Activated CD8-positive, alpha-beta T cell treated with anti-CD3 and anti-CD28 coated beads for 36 hours (primary cell): ENCODE data around the gene CEP85L. TPM values are rescaled to one million over a fixed set of nuclear protein-coding genes. Genes with fewer than 3 reads are reported as not detected.
A peak's percentile ranks its signal among the peaks of the same experiment; 100 is the strongest.

ENCODE experiments used
- ATAC-seq: fragments of 200-7000 bp; cut with Tn5 transposase; one replicate; pipeline ENCODE4 v1.10.0; 2021; ENCODE audit warnings: mild to moderate bottlenecking, moderate library complexity
- CTCF ChIA-PET: fragments of 350-600 bp; sonication (Branson Sonifier 250); formaldehyde crosslinking; loops from one replicate; lab custom pipeline; 2021; ENCODE audit warnings: antibody characterized with exemption; lab: Charles Lee
- POLR2A ChIA-PET: fragments of 350-600 bp; sonication (Branson Sonifier 250); formaldehyde crosslinking; loops from one replicate; lab custom pipeline; 2021; ENCODE audit warnings: antibody characterized with exemption; lab: Charles Lee
- DNase-seq: peaks from one replicate; pipeline ENCODE4 v3.0.0-alpha.2; 2020
- H3K27ac Mint-ChIP-seq: one replicate; pipeline ENCODE4 v1.8.0; 2021; ENCODE audit warnings: mild to moderate bottlenecking, mixed read lengths
- H3K27me3 Mint-ChIP-seq: one replicate; pipeline ENCODE4 v1.8.0; 2021; ENCODE audit warnings: mixed read lengths
- H3K36me3 Mint-ChIP-seq: one replicate; pipeline ENCODE4 v1.8.0; 2021; ENCODE audit warnings: low read depth, mixed read lengths
- H3K4me1 Mint-ChIP-seq: one replicate; pipeline ENCODE4 v1.8.0; 2021; ENCODE audit warnings: low read depth, mixed read lengths
- H3K4me3 Mint-ChIP-seq: one replicate; pipeline ENCODE4 v1.8.0; 2021; ENCODE audit warnings: mild to moderate bottlenecking, moderate library complexity, mixed read lengths
- H3K9me3 Mint-ChIP-seq: one replicate; pipeline ENCODE4 v1.8.0; 2021; ENCODE audit warnings: mixed read lengths
- intact Hi-C: fragments of 100-400 bp; cut with micrococcal nuclease; formaldehyde crosslinking; loops from one replicate; pipeline ENCODE4 v1.10.0; 2022
- total RNA-seq, 2 experiments: library from RNA; stranded (reverse); gene quantifications; one replicate each; pipeline ENCODE4 v1.2.3, GENCODE V29; 2021
- TF ChIP-seq, protein P1 (sequence below): fragments of 200-600 bp; IDR thresholded peaks from one replicate; pipeline ENCODE4 v1.8.0; 2022; ENCODE audit warnings: antibody characterized with exemption, mild to moderate bottlenecking

The CEP85L gene
- total RNA-seq, 2 experiments from 2014 or later: 39.6 to 40.3 TPM

DNA sequence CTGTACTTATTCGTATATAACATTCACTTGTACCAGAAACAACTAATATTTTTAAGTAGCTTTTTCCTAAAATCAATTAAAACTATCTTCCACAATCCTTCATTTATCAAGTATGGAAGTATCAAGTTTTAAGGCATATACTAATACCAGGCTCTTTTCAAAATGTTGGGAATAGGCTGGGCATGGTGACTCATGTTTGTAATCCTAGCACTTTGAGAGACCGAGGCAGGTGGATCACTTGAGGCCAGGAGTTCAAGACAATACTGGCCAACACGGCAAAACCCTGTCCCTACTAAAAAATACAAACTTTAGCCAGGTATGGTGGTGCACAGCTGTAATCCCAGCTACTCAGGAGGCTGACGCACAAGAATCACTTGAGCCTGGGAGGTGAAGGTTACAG is 129.0 kb downstream of the CEP85L start:
- Mint-ChIP-seq H3K36me3 (peaks cover 46% of the 10 kb centered on the region), H3K27ac (no peak overlapping the region), H3K9me3 (peaks cover 3% of the 10 kb centered on the region), H3K27me3 (no peaks in the 10 kb centered on the region), H3K4me1 (peaks cover 32% of the 10 kb centered on the region), H3K4me3 (no peak overlapping the region)
- ChIA-PET POLR2A (interaction anchor here (0.6 kb wide), 1 partner anchor 203 kb away, joined by 3 read pairs; no protein-coding TSS in a partner anchor), CTCF (no interaction called here)
- ATAC-seq (no peak), DNase-seq (no peak)
- intact Hi-C loops: no loop called here
- TF ChIP-seq, protein P1, sequence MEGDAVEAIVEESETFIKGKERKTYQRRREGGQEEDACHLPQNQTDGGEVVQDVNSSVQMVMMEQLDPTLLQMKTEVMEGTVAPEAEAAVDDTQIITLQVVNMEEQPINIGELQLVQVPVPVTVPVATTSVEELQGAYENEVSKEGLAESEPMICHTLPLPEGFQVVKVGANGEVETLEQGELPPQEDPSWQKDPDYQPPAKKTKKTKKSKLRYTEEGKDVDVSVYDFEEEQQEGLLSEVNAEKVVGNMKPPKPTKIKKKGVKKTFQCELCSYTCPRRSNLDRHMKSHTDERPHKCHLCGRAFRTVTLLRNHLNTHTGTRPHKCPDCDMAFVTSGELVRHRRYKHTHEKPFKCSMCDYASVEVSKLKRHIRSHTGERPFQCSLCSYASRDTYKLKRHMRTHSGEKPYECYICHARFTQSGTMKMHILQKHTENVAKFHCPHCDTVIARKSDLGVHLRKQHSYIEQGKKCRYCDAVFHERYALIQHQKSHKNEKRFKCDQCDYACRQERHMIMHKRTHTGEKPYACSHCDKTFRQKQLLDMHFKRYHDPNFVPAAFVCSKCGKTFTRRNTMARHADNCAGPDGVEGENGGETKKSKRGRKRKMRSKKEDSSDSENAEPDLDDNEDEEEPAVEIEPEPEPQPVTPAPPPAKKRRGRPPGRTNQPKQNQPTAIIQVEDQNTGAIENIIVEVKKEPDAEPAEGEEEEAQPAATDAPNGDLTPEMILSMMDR: no peak

- ChIA-PET POLR2A (no interaction called here), CTCF (no interaction called here)
- peaks cover 33% of the 10 kb centered on the region for H3K4me1 Mint-ChIP-seq
- no peak for DNase-seq
- TF ChIP-seq, protein P1: no peak
- ATAC-seq: no peak
- H3K4me3 Mint-ChIP-seq: no peak overlapping the region
- H3K27ac Mint-ChIP-seq: no peak overlapping the region
- no peaks in the 10 kb centered on the region for H3K27me3 Mint-ChIP-seq
- intact Hi-C loops: no loop called here
- peaks cover 43% of the 10 kb centered on the region for H3K36me3 Mint-ChIP-seq
- peaks cover 3% of the 10 kb centered on the region for H3K9me3 Mint-ChIP-seq
Observed at GRCh38 chr6:118514689-118515088, 136.7 kb downstream of the CEP85L start.

DNA sequence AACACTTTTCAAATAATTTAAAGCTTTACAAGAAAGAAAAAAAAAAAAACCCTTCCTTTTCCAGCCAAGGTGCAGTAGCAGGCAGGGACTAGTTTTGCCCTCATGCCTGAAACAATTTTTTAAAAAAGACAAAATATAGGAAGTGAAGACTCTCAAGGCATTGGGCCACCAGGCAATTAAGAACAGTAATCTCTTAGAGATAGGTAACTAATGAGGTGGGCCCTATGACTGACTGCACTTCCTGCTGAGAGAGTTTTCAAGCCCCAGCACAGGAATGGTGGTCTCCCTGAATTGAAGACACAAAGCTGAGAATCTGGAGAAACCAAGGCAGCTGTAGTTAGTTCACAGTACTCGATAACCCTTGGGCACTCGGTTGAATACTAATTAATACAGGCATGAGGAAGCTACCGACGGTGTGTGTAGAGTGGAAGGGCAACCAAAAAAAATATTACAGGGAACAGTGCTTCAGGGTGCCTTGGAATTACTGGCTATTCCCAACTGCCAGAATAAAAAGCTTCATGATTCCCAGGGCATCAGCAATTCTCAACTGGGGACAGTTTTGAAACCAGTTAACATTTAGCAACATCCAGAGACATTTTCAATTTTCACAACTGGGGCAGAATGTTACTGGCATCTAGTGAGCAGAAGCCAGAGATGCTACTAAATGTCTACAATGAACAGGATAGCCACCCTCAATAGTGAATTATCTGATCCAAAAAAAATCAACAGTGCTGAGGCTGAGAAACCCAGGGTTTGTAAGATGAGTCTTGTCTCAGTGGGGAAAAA is 139.3 kb downstream of the CEP85L start:
- Mint-ChIP-seq H3K27me3 (no peaks in the 10 kb centered on the region), H3K4me3 (no peak overlapping the region), H3K9me3 (no peaks in the 10 kb centered on the region), H3K36me3 (peaks cover 21% of the 10 kb centered on the region), H3K27ac (peak overlapping the region; percentile 28), H3K4me1 (peaks cover 32% of the 10 kb centered on the region)
- ChIA-PET POLR2A (no interaction called here), CTCF (interaction anchor here (0.6 to 1.1 kb wide), 4 partner anchors 18 to 229 kb away, joined by 3 read pairs; no protein-coding TSS in a partner anchor)
- intact Hi-C loops: no loop called here
- ATAC-seq: no peak
- TF ChIP-seq, protein P1: no peak
- no peak for DNase-seq

- Mint-ChIP-seq H3K27ac (no peak overlapping the region), H3K36me3 (peaks cover 20% of the 10 kb centered on the region), H3K9me3 (no peaks in the 10 kb centered on the region), H3K4me1 (peaks cover 30% of the 10 kb centered on the region), H3K27me3 (no peaks in the 10 kb centered on the region), H3K4me3 (no peak overlapping the region)
- DNase-seq: peak; percentile 32
- no peak for ATAC-seq
- ChIA-PET POLR2A (no interaction called here), CTCF (no interaction called here)
- intact Hi-C loops: no loop called here
- TF ChIP-seq, protein P1: peak; percentile 49
Observed at GRCh38 chr6:118509009-118509617, 142.3 kb downstream of the CEP85L start.

GRCh38 chr6:118507636-118508035 is 143.8 kb downstream of the CEP85L start:
- ChIA-PET POLR2A (no interaction called here), CTCF (interaction anchor here (1.2 kb wide), 1 partner anchor 10 kb away, joined by 3 read pairs; no protein-coding TSS in a partner anchor)
- TF ChIP-seq, protein P1: no peak
- intact Hi-C loops: no loop called here
- Mint-ChIP-seq H3K36me3 (peaks cover 24% of the 10 kb centered on the region), H3K9me3 (no peaks in the 10 kb centered on the region), H3K27me3 (no peaks in the 10 kb centered on the region), H3K4me3 (no peak overlapping the region), H3K27ac (no peak overlapping the region), H3K4me1 (peaks cover 19% of the 10 kb centered on the region)
- DNase-seq: no peak
- no peak for ATAC-seq
